GM21528 (cell line): Measurements from ENCODE around the gene SAC3D1.
A peak's percentile ranks its signal among the peaks of the same experiment; 100 is the strongest.
"Not testable (repeated sequence)": the region's sequence is repeated elsewhere in the genome, so short reads cannot be mapped to it uniquely, and the experiment has no call there.

ENCODE experiments used
- ATAC-seq: cut with Tn5 transposase; IDR thresholded peaks from one replicate; pipeline ENCODE4 v1.9.1; 2021; ENCODE audit warnings: mild to moderate bottlenecking, moderate library complexity; ENCODE audit not compliant: unreplicated experiment, low FRiP score

Gene SAC3D1

GRCh38 chr11:65021509-65021908, 19.5 kb upstream of the SAC3D1 start:
- no peak for ATAC-seq

- ATAC-seq = not testable (repeated sequence)
These were observed 17.5 kb upstream of the SAC3D1 start for GRCh38 chr11:65023502-65023901.

- ATAC-seq = no peak
These were observed 14.2 kb upstream of the SAC3D1 start for GRCh38 chr11:65026810-65027209.

- ATAC-seq = peak; percentile 80
These were observed 13.6 kb upstream of the SAC3D1 start, which contains the start of gene SNX15 for GRCh38 chr11:65027213-65028067. SNX15 (plus strand) TSS chr11:65027439; CDS start chr11:65027538, 99 bp downstream.

- ATAC-seq = no peak
These were observed 8.8 kb upstream of the SAC3D1 start for GRCh38 chr11:65032216-65032615.

GRCh38 chr11:65034423-65034822, 6.6 kb upstream of the SAC3D1 start:
- no peak for ATAC-seq

- ATAC-seq = no peak
These were observed 5.4 kb upstream of the SAC3D1 start for GRCh38 chr11:65035579-65035978.

- no peak for ATAC-seq
These were observed 4.1 kb upstream of the SAC3D1 start for GRCh38 chr11:65036931-65037330.

- no peak for ATAC-seq
These were observed 527 bp upstream of the SAC3D1 start for GRCh38 chr11:65040520-65040846.

- ATAC-seq = no peak
These were observed 1.9 kb downstream of the SAC3D1 start for GRCh38 chr11:65042891-65043290.

GRCh38 chr11:65043881-65044501, 3.0 kb downstream of the SAC3D1 start:
- ATAC-seq = no peak

- ATAC-seq = no peak
These were observed 4.1 kb downstream of the SAC3D1 start for GRCh38 chr11:65045061-65045460.

GRCh38 chr11:65045728-65046127, 4.7 kb downstream of the SAC3D1 start:
- ATAC-seq = no peak

GRCh38 chr11:65047581-65048422, 6.8 kb downstream of the SAC3D1 start:
- ATAC-seq = no peak

GRCh38 chr11:65051398-65051858, 10.4 kb downstream of the SAC3D1 start:
- ATAC-seq = no peak

- ATAC-seq = no peak
These were observed 13.0 kb downstream of the SAC3D1 start for GRCh38 chr11:65053827-65054508.

- no peak for ATAC-seq
These were observed 14.5 kb downstream of the SAC3D1 start for GRCh38 chr11:65055538-65055937.

GRCh38 chr11:65056999-65057398, 16.0 kb downstream of the SAC3D1 start:
- ATAC-seq = no peak

GRCh38 chr11:65057526-65057925, 16.5 kb downstream of the SAC3D1 start:
- no peak for ATAC-seq

GRCh38 chr11:65058012-65058411, 17.0 kb downstream of the SAC3D1 start:
- ATAC-seq = no peak
